ENCODE results near the gene EIF2B4. TPM values are rescaled to one million over a fixed set of nuclear protein-coding genes. Genes with fewer than 3 reads are reported as not detected.

The EIF2B4 gene
- total RNA-seq, 1 experiment from 2014 or later = 57.2 TPM

- H3K9me3 ChIP-seq (ENCODE audit: control insufficient read depth, insufficient read depth, low read depth, low read length) = no peaks in the 10 kb centered on the region
- ATAC-seq = peak; percentile 63
- BruUV-seq (replicated peaks) = no TSS peak
- in situ Hi-C loops (cut with HindIII; ENCODE audit: low pct_unique_long_range_greater_than_20kb, low sequenced_read_pairs) = no loop called here
- TF ChIP-seq CTCF (IDR thresholded peaks at IDR 0.05) (no peak), POLR2AphosphoS5 (IDR thresholded peaks at IDR 0.05; ENCODE audit: low read depth, low read length) (peak; percentile 27; the same call in 1 of the 2 replicates)
- peaks cover 15% of the 10 kb centered on the region for H3K36me3 ChIP-seq (ENCODE audit: control insufficient read depth, insufficient read depth, low read length)
- H3K4me1 ChIP-seq (ENCODE audit: control insufficient read depth, insufficient read depth, low read length) = peaks cover 21% of the 10 kb centered on the region
- peak overlapping the region; percentile 89 for H3K27ac ChIP-seq (ENCODE audit: low read length)
- H3K27me3 ChIP-seq (ENCODE audit: control insufficient read depth, insufficient read depth, low read length) = no peaks in the 10 kb centered on the region
- ChIA-PET POLR2A (no interaction called here), CTCF (no interaction called here)
- intact Hi-C loops (cut with micrococcal nuclease; ENCODE audit: unreplicated experiment) = no loop called here
- peak overlapping the region; percentile 97 to 99 for H3K4me3 ChIP-seq (ENCODE audit: low read depth in 2 of 2, low read length in 2 of 2)
- no peak for DNase-seq (ENCODE audit: low read depth, low spot score)
Observed at GRCh38 chr2:27370816-27371620, 880 bp upstream of the EIF2B4 start.

- CTCF ChIA-PET = no interaction called here
- peaks cover 19% of the 10 kb centered on the region for H3K36me3 ChIP-seq (ENCODE audit: control insufficient read depth, insufficient read depth, low read length)
- H3K27me3 ChIP-seq (ENCODE audit: control insufficient read depth, insufficient read depth, low read length) = no peaks in the 10 kb centered on the region
- TF ChIP-seq SIN3A (IDR thresholded peaks at IDR 0.05; ENCODE audit: borderline replicate concordance, insufficient read depth, low read depth, low read length) = no peak
- no peak for TF ChIP-seq CTCF (IDR thresholded peaks at IDR 0.05)
- no peak for TF ChIP-seq TCF7L2 (IDR thresholded peaks at IDR 0.05; ENCODE audit: low read depth, low read length)
- no peak for TF ChIP-seq POLR2AphosphoS5 (IDR thresholded peaks at IDR 0.05; ENCODE audit: low read depth, low read length)
- TF ChIP-seq REST (IDR thresholded peaks at IDR 0.05; ENCODE audit: insufficient read depth in 1 of 2, low read depth in 2 of 2, low read length in 1 of 2) = no peak
- in situ Hi-C loops (cut with HindIII; ENCODE audit: low pct_unique_long_range_greater_than_20kb, low sequenced_read_pairs) (no loop called here), intact Hi-C loops (cut with micrococcal nuclease; ENCODE audit: unreplicated experiment) (no loop called here)
- DNase-seq (ENCODE audit: low read depth, low spot score) (no peak), ATAC-seq (peak; percentile 67)
- H3K4me3 ChIP-seq (ENCODE audit: low read depth in 2 of 2, low read length in 2 of 2) = peak overlapping the region; percentile 97 to 99
- peak overlapping the region; percentile 94 for H3K27ac ChIP-seq (ENCODE audit: low read length)
- POLR2A ChIA-PET = interaction anchor here (0.7 to 1.7 kb wide), 2 partner anchors 59 to 156 kb away, joined by 3 to 6 read pairs; no protein-coding TSS in a partner anchor
- H3K9me3 ChIP-seq (ENCODE audit: control insufficient read depth, insufficient read depth, low read depth, low read length) = no peaks in the 10 kb centered on the region
- no TSS peak for BruUV-seq (replicated peaks)
- peaks cover 18% of the 10 kb centered on the region for H3K4me1 ChIP-seq (ENCODE audit: control insufficient read depth, insufficient read depth, low read length)
Observed at GRCh38 chr2:27369471-27370025, 590 bp downstream of the EIF2B4 start.
